Adipocyte (in vitro differentiated cells): ENCODE measurements around the gene TRIM31.

Experiments used
- DNase-seq: peaks from one replicate; pipeline ENCODE4 v3.0.0-alpha.2; 2015; ENCODE audit warnings: low read depth
- H3K27me3 ChIP-seq: replicated peaks from 2 replicates; pipeline ENCODE4 v1.7.0; 2013; ENCODE audit warnings: mild to moderate bottlenecking, low read length, moderate library complexity; ENCODE audit not compliant: control insufficient read depth, insufficient read depth
- H3K36me3 ChIP-seq: 2 replicates; pipeline ENCODE4 v1.7.0; 2013; ENCODE audit warnings: low read length, mild to moderate bottlenecking, moderate library complexity; ENCODE audit not compliant: control insufficient read depth, insufficient read depth, severe bottlenecking
- H3K4me1 ChIP-seq: 2 replicates; pipeline ENCODE4 v1.7.0; 2013; ENCODE audit warnings: mild to moderate bottlenecking, low read length, moderate library complexity; ENCODE audit not compliant: control insufficient read depth, insufficient read depth
- H3K4me3 ChIP-seq: 2 replicates; pipeline ENCODE4 v1.7.0; 2013; ENCODE audit warnings: mild to moderate bottlenecking, low read length, moderate library complexity
- H3K9ac ChIP-seq: 2 replicates; pipeline ENCODE4 v1.7.0; 2013; ENCODE audit warnings: mild to moderate bottlenecking, low read length, moderate library complexity
- H3K9me3 ChIP-seq: 2 replicates; pipeline ENCODE4 v1.7.0; 2013; ENCODE audit warnings: mild to moderate bottlenecking, low read length, moderate library complexity; ENCODE audit not compliant: control insufficient read depth

Gene TRIM31

GRCh38 chr6:30055513-30055912 lies 57.4 kb downstream of the TRIM31 start:
- H3K4me1 ChIP-seq = peaks cover 15% of the 10 kb centered on the region
- H3K9me3 ChIP-seq = no peaks in the 10 kb centered on the region
- H3K27me3 ChIP-seq = no peaks in the 10 kb centered on the region
- peaks cover 19% of the 10 kb centered on the region for H3K36me3 ChIP-seq
- H3K4me3 ChIP-seq = no peak overlapping the region
- DNase-seq = no peak
- no peak overlapping the region for H3K9ac ChIP-seq

GRCh38 chr6:30053682-30054081 lies 59.2 kb downstream of the TRIM31 start:
- Histone ChIP-seq H3K4me1 (peaks cover 4% of the 10 kb centered on the region), H3K9me3 (no peaks in the 10 kb centered on the region), H3K36me3 (peaks cover 19% of the 10 kb centered on the region), H3K4me3 (no peak overlapping the region), H3K27me3 (no peaks in the 10 kb centered on the region), H3K9ac (no peak overlapping the region)
- no peak for DNase-seq
